Skeletal muscle satellite cell (primary cell): ENCODE results near the gene SMARCD2. TPM values are rescaled to one million over a fixed set of nuclear protein-coding genes. Genes with fewer than 3 reads are reported as not detected.
"Not testable (repeated sequence)": the region's sequence is repeated elsewhere in the genome, so short reads cannot be mapped to it uniquely, and the experiment has no call there.

Experiments used
- H3K27me3 ChIP-seq: 2 replicates; pipeline ENCODE4 v1.7.0; 2013; ENCODE audit warnings: low read length; ENCODE audit not compliant: control insufficient read depth, insufficient read depth
- H3K36me3 ChIP-seq: 2 replicates; pipeline ENCODE4 v1.7.0; 2013; ENCODE audit warnings: mild to moderate bottlenecking, control low read depth, low read length; ENCODE audit not compliant: insufficient read depth
- H3K4me1 ChIP-seq: 2 replicates; pipeline ENCODE4 v1.7.0; 2013; ENCODE audit warnings: low read length; ENCODE audit not compliant: control insufficient read depth, insufficient read depth
- H3K4me2 ChIP-seq: 2 replicates; pipeline ENCODE4 v1.7.0; 2013; ENCODE audit warnings: mild to moderate bottlenecking, low read length
- H3K4me3 ChIP-seq: 2 replicates; pipeline ENCODE4 v1.7.0; 2013; ENCODE audit warnings: low read length
- H3K9ac ChIP-seq: 2 replicates; pipeline ENCODE4 v1.7.0; 2013; ENCODE audit warnings: mild to moderate bottlenecking, low read depth, low read length, moderate library complexity
- H3K9me3 ChIP-seq: replicated peaks from 2 replicates; pipeline ENCODE4 v1.7.0; 2013; ENCODE audit warnings: mild to moderate bottlenecking, control low read depth, low read length
- total RNA-seq: library from RNA; depleted of rRNA; stranded (reverse); fragments of >200 nt; gene quantifications from 2 replicates; pipeline ENCODE4 v1.2.3, GENCODE V29; 2012; rRNA removed

Gene SMARCD2
- total RNA-seq = 104 and 120 TPM in 2 replicates

DNA sequence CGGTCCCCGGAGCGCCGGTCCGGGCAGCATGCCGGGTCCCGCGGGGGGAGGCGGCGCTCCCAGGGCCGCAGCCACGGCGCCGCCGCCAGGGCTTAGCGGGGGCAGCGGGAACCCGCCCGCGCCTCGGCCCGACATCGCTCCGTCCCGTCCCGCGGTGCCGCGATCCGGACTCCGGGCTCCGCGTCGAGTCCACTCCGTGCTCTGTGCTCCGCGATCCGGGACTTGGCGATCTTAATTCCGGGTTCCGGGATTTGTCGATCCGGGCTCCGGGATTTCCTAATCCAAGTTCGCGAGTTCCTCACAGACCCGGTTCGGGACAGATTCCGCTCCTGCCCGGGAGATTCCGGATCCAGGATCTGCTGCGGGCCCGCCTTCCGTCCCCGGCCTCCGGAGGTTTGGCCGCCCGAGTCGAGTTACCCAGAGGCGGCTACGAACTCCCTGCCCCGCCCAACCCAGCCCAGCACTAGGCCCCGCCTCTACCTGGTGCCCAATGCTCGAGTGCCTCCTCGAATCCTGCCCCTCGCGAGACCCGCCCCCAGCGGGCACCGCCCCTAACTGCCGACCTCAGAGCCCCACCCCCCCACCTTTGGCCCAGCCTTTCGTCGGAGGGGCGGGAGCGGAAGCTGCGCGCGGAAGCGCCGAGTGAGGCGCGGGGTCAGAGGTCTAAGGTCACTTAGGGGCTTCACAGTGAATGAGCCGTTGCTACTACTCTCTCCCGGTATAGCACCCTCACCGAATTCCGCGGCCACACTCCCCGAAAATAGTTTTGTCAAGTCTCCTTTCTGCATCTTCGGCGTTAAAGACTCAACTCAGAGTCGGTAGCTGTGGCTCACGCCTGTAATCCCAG lies at the start of gene SMARCD2:
TSS of gene SMARCD2 (minus strand) at position 146 of the 847 bp plus-strand sequence. CDS start at position 135, 11 bp downstream.
- Histone ChIP-seq H3K4me2 (peak within 1 kb of the TSS; percentile 99), H3K27me3 (no peaks in the 10 kb centered on the region), H3K4me1 (peaks cover 49% of the 10 kb centered on the region), H3K36me3 (no peaks in the 10 kb centered on the region), H3K4me3 (peak within 1 kb of the TSS; percentile 93), H3K9me3 (no peaks in the 10 kb centered on the region), H3K9ac (peak within 1 kb of the TSS; percentile 94)

DNA sequence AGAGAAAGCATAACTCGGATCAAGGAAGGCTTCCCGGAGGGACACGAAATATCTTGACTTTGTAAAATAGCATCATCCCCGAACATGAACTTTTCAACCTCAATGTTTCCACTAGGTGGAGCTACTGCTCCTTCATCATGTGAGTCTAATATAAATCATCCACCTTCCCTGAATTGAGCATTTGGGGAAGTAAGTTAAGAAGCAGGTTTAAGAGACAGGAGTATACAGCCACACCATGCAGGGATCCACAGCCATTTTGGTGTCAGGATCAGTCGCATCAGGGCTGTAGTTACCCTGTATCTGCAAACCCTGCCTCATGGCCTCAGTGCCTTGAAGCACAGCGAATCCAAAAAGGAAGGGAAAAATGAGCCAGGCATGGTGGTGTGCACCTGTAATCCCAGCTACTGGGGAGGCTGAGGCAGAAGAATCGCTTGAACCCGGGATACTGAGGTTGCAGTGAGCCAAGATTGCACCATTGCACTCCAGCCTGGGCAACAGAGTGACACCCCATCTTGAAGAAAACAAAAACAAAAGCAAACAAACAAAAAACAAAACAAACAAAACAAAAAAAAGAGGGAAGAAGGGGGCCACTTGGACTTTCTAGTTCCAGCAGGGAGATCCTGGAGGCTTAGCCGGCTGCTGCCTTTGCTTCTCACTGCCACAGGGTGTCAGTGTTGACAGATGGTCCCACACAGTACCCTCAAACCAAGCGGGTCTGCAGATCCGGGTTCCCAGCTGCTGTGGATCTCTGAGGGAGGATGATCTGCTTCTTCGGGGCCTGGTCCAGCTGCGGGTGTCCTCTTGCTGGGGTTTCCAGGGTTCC lies 46.8 kb upstream of the SMARCD2 start:
- H3K4me3 ChIP-seq, H3K9me3 ChIP-seq: not testable (repeated sequence)

DNA sequence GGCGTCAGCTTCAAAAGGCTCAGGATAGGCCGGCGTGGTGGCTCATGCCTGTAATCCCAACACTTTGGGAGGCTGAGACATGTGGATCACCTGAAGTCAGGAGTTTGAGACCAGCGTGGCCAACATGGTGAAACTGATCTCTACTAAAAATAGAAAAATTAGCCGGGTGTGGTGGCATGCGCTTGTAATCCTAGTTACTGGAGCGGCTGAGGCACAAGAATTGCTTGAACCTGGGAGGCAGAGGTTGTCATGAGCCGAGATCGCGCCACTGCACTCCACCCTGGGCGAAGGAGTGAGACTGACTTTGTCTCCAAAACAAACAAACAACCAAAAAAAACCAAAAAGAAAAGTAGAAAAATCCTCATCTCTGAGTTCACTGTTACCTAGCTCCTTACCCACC lies 42.6 kb upstream of the SMARCD2 start:
- H3K4me2 ChIP-seq, H3K36me3 ChIP-seq, H3K9ac ChIP-seq, H3K9me3 ChIP-seq, H3K4me1 ChIP-seq, H3K4me3 ChIP-seq: not testable (repeated sequence)
- H3K27me3 ChIP-seq = peaks cover 19% of the 10 kb centered on the region

More for the DNA sequence above, 46.8 kb upstream of the SMARCD2 start:
- H3K4me2 ChIP-seq, H3K4me1 ChIP-seq, H3K36me3 ChIP-seq, H3K9ac ChIP-seq: not testable (repeated sequence)
- peaks cover 18% of the 10 kb centered on the region for H3K27me3 ChIP-seq

DNA sequence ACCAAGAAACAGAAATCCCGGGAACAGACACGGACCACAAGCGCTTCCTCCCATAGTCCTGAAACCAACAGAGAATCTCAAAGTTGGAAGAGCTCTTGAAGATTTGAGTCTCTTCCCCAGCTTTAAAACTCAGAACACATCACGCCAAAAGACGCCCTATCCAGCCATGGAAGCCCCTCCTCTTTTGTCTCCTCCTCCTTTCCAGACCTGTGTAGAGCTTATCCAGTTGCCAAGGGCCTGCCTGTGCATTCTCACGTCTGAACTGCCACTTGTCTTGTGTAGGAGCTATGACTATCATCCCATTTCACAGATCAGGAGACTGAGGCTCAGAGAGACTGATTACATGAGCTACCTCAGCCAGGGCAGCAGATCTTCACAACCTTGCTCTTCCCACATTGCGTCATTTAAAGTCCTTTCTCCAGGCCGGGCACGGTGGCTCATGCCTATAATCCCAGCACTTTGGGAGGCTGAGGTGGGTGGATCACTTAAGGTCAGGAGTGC lies 40.2 kb upstream of the SMARCD2 start:
- H3K27me3 ChIP-seq = peaks cover 22% of the 10 kb centered on the region
- H3K36me3 ChIP-seq = not testable (repeated sequence)

DNA sequence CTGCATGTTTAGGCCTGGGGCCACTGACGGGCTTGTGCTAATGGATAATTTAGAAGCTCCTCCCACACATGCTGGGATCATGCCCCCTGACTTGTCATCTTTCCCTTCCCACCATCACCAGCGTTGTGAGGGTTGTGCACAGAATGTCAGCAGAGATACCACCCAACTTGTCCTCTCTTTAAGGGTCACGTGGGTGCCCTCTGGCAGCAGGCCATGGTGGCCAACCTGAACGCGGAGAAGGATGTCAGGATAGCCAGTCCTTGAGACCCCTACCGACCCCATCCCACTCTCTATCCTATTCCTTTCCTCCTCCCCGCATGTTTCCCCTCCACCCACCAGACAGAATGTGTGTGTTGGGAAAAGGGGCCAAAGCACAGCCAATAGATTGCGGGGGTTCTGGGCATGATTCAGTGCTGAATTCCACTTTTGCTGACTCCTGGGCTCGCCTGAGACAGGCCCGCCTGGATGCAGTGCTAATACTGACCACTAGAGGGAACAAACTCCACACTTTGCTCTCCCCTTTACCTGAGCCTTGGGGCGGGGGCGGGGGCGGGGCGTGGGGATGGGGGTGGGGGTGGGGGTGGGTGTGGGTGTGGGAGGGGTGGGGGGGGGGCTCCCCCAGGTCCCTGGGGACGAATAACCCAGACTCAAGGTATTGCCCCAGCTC lies 39.6 kb upstream of the SMARCD2 start, which contains the start of gene GH2:
TSS of gene GH2 (minus strand) at position 10 of the 667 bp plus-strand sequence. CDS start 143 bp downstream, outside the sequence.
- Histone ChIP-seq H3K27me3 (peaks cover 18% of the 10 kb centered on the region), H3K4me2 (no peak within 1 kb of the TSS), H3K9ac (no peak within 1 kb of the TSS), H3K36me3 (no peaks in the 10 kb centered on the region), H3K4me1 (no peaks in the 10 kb centered on the region), H3K9me3 (no peaks in the 10 kb centered on the region), H3K4me3 (no peak within 1 kb of the TSS)

More for the DNA sequence above, 40.2 kb upstream of the SMARCD2 start:
- H3K9ac ChIP-seq, H3K4me3 ChIP-seq, H3K9me3 ChIP-seq, H3K4me2 ChIP-seq, H3K4me1 ChIP-seq: not testable (repeated sequence)

DNA sequence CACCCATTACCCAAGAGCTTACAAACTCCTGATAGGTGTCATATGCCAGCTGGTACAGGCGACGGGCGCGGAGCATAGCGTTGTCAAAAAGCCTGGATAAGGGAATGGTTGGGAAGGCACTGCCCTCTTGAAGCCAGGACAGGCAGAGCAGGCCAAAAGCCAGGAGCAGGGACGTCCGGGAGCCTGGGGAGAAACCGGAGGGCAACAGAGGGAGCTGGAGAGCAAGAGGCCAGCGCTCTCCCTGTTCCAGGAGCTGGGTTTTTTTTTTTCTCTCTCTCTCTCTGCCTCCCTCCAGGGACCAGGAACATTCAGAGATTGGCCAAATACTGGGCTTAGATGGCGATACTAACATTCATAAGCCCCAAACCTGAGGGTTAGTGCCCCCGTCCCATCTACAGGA lies 38.9 kb upstream of the SMARCD2 start:
- not testable (repeated sequence) for H3K4me3 ChIP-seq, H3K9me3 ChIP-seq, H3K36me3 ChIP-seq, H3K4me1 ChIP-seq, H3K9ac ChIP-seq, H3K4me2 ChIP-seq
- H3K27me3 ChIP-seq = peaks cover 18% of the 10 kb centered on the region

DNA sequence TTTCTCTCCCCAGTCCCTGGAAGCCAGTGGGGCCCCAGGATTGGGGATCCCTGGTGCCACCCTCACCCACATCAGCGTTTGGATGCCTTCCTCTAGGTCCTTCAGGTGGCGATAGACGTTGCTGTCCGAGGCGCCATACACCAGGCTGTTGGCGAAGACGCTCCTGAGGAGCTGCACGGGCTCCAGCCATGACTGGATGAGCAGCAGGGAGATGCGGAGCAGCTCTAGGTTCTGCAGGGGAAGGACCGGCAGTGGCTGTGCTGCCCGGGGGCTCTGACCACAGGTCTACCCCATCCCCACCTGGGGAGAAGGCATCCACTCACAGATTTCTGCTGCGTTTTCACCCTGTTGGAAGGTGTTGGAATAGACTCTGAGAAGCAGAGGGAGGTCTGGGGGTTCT lies 38.2 kb upstream of the SMARCD2 start:
- Histone ChIP-seq H3K9ac (no peak overlapping the region), H3K36me3 (no peaks in the 10 kb centered on the region), H3K4me3 (no peak overlapping the region), H3K27me3 (peaks cover 18% of the 10 kb centered on the region), H3K4me2 (no peak overlapping the region), H3K4me1 (no peaks in the 10 kb centered on the region), H3K9me3 (no peaks in the 10 kb centered on the region)

DNA sequence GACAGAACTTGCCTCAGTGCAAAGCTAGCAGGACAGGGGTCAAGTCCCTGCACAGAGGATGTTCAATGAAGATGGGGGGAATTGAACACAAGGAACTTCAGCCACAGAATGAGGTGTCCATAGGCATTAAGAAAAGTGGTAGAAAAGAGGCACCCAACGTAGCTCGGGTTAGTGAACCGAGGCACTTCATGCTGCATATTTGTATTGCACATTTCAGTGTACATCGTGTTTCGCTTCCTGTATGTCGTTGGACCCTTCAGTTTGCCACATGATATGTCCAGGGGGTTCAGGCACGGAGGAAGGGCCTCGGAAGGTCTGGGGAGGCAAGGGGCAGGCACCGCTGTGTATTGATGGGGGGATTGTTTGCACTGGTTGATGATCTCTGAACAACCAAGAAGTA lies 35.9 kb upstream of the SMARCD2 start:
- not testable (repeated sequence) for H3K9me3 ChIP-seq, H3K9ac ChIP-seq, H3K4me2 ChIP-seq, H3K36me3 ChIP-seq, H3K4me1 ChIP-seq, H3K4me3 ChIP-seq
- peaks cover 14% of the 10 kb centered on the region for H3K27me3 ChIP-seq

DNA sequence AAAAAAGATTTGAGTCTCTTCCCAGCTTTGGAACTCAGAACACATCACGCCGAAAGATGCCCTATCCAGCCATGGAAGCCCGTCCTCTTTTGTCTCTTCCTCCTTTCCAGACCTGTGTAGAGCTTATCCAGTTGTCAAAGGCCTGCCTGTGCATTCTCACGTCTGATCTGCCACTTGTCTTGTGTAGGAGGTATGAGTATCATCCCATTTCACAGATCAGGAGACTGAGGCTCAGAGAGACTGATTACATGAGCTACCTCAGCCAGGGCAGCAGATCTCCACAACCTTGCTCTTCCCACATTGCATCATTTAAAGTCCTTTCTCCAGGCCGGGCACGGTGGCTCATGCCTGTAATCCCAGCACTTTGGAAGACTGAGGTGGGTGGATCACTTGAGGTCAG lies 32.2 kb upstream of the SMARCD2 start:
- not testable (repeated sequence) for H3K36me3 ChIP-seq, H3K9me3 ChIP-seq, H3K4me2 ChIP-seq, H3K27me3 ChIP-seq, H3K4me3 ChIP-seq, H3K4me1 ChIP-seq, H3K9ac ChIP-seq

DNA sequence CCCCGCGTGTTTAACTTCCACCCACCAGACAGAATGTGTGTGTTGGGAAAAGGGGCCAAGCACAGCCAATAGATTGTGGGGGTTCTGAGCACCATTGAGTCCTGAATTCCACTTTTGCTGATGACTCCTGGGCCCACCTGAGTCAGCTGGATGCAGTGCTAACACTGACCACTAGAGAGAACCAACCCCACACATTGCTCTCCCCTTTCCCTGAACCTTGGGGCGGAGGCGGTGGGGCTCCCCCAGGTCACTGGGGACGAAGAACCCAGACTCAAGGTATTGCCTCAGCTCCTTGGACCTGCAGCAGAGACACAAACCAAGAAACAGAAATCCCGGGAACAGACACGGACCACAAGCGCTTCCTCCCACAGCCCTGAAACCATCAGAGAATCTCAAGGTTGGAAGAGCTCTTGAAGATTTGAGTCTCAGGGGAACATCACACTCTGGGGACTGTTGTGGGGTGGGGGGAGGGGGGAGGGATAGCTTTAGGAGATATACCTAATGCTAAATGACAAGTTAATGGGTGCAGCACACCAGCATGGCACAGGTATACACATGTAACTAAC lies 31.7 kb upstream of the SMARCD2 start:
- not testable (repeated sequence) for H3K27me3 ChIP-seq, H3K9ac ChIP-seq

DNA sequence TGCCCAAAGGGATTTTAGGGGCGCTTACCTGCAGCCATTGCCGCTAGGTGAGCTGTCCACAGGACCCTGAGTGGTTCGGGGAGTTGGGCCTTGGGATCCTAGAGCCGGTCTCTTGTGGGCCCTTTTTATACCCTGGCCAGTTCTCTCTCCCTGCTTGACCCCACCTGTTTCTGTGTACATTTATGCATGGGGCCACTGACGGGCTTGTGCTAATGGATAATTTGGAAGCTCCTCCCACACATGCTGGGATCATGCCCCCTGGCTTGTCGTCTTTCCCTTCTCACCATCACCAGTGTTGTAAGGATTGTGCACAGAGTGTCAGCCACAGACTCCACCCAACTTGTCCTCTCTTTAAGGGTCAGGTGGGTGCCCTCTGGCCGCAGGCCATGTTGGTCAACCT lies 31.1 kb upstream of the SMARCD2 start, which contains the start of gene CSH2:
TSS of gene CSH2 (minus strand) at position 101 of the 400 bp plus-strand sequence. CDS start at position 38, 63 bp downstream.
- not testable (repeated sequence) for H3K4me1 ChIP-seq, H3K36me3 ChIP-seq, H3K27me3 ChIP-seq, H3K9ac ChIP-seq, H3K9me3 ChIP-seq, H3K4me3 ChIP-seq, H3K4me2 ChIP-seq

More for the DNA sequence above, 31.7 kb upstream of the SMARCD2 start:
- not testable (repeated sequence) for H3K9me3 ChIP-seq, H3K4me2 ChIP-seq, H3K4me1 ChIP-seq, H3K36me3 ChIP-seq, H3K4me3 ChIP-seq
